Panc1 (cell line): ENCODE data around the gene OTOG. TPM values are rescaled to one million over a fixed set of nuclear protein-coding genes. Genes with fewer than 3 reads are reported as not detected.

Experiments used
- ATAC-seq: fragments of 200-7000 bp; cut with Tn5 transposase; 2 replicates; pipeline ENCODE4 v1.9.1; 2020; ENCODE audit warnings: mild to moderate bottlenecking, moderate library complexity
- BruUV-seq: library from RNA; stranded (reverse); fragments of 400-500 nt; replicated peaks from 2 replicates; lab custom pipeline; 2021; lab: Mats Ljungman, UMichigan
- CTCF ChIA-PET: fragments of 300-600 bp; sonication (Branson Sonifier 250); formaldehyde crosslinking; loops from one replicate; lab custom pipeline; 2022; ENCODE audit warnings: antibody characterized with exemption; lab: Charles Lee
- POLR2A ChIA-PET: fragments of 300-600 bp; sonication (Branson Sonifier 250); formaldehyde crosslinking; loops from one replicate; lab custom pipeline; 2022; ENCODE audit warnings: antibody characterized with exemption; lab: Charles Lee
- DNase-seq: peaks from one replicate; pipeline ENCODE4 v3.0.0-alpha.2; 2010; ENCODE audit warnings: low read depth, low spot score
- H3K27ac ChIP-seq: 2 replicates; pipeline ENCODE4 v1.5.1; 2011; ENCODE audit warnings: mild to moderate bottlenecking, low read length, inconsistent platforms
- H3K27me3 ChIP-seq: fragments of 200-500 bp; sonication (Bioruptor generic); 2 replicates; pipeline ENCODE4 v1.6.0; 2014; ENCODE audit warnings: low read length, inconsistent platforms; ENCODE audit not compliant: control insufficient read depth, insufficient read depth
- H3K36me3 ChIP-seq: fragments of 200-500 bp; sonication (Bioruptor generic); 2 replicates; pipeline ENCODE4 v1.5.1; 2014; ENCODE audit warnings: inconsistent platforms, mild to moderate bottlenecking, low read length, moderate library complexity; ENCODE audit not compliant: control insufficient read depth, insufficient read depth
- H3K4me1 ChIP-seq: 2 replicates; pipeline ENCODE4 v1.5.1; 2011; ENCODE audit warnings: inconsistent platforms, mild to moderate bottlenecking, low read length, moderate library complexity; ENCODE audit not compliant: control insufficient read depth, insufficient read depth
- H3K4me3 ChIP-seq, 2 experiments: 2 replicates each; pipeline ENCODE4 v1.5.1; 2011 to 2012; ENCODE audit warnings: low read depth in 2 of 2, low read length in 2 of 2, mild to moderate bottlenecking in 2 of 2, inconsistent platforms in 1 of 2, moderate library complexity in 1 of 2
- H3K9me3 ChIP-seq: fragments of 200-500 bp; sonication (Bioruptor generic); 2 replicates; pipeline ENCODE4 v1.5.1; 2014; ENCODE audit warnings: low read depth, mild to moderate bottlenecking, inconsistent platforms, low read length, moderate library complexity; ENCODE audit not compliant: control insufficient read depth, insufficient read depth
- POLR2AphosphoS5 ChIP-seq: IDR thresholded peaks from 2 replicates; pipeline ENCODE4 v1.6.1; 2012; ENCODE audit warnings: mild to moderate bottlenecking, low read depth, low read length, moderate library complexity
- TCF7L2 ChIP-seq: IDR thresholded peaks from 2 replicates; pipeline ENCODE4 v1.6.1; 2011; ENCODE audit warnings: mild to moderate bottlenecking, low read depth, low read length, inconsistent platforms
- in situ Hi-C: cut with HindIII; loops from 2 replicates; pipeline ENCODE4 v1.10.0; 2016; ENCODE audit warnings: low sequenced_read_pairs, low pct_unique_long_range_greater_than_20kb
- intact Hi-C: fragments of 100-400 bp; cut with micrococcal nuclease; formaldehyde crosslinking; loops from one replicate; pipeline ENCODE4 v1.10.0; 2022; ENCODE audit not compliant: unreplicated experiment
- total RNA-seq: library from RNA; stranded (reverse); gene quantifications from one replicate; pipeline ENCODE4 v1.2.1, GENCODE V29; 2021; ENCODE audit not compliant: unreplicated experiment
- TF ChIP-seq, protein P1 (sequence below): fragments of 450-650 bp; IDR thresholded peaks from 2 replicates; pipeline ENCODE4 v1.5.1; 2017; ENCODE audit warnings: mild to moderate bottlenecking
- TF ChIP-seq, protein P2 (sequence below), 2 experiments: IDR thresholded peaks; 2 replicates each; pipeline ENCODE4 v1.6.1; 2011 to 2012; ENCODE audit warnings: low read depth in 2 of 2, control low read depth in 1 of 2, low read length in 1 of 2, mild to moderate bottlenecking in 1 of 2, moderate library complexity in 1 of 2; ENCODE audit not compliant: insufficient read depth in 1 of 2

The OTOG gene
- total RNA-seq, 1 experiment from 2014 or later, result not detected

DNA sequence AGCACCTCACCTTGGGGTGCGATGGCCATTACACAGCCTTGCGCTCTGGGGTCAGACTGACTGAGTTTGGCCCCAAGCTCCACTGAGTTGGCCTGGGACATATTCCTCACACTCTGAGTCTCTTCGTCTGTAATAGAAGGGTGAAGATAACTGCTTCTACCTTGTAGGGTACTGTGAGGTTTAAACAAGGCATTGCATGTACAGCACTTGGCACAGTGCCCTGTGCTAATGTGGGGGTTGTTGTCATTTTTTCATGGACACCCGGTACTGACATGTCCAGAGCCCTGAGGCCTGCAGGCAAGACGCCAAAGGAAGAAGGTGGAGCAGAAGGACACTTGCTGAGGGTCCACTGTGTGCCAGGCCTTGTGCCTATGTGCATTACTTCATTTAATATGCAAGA, 50.7 kb downstream of the OTOG start:
- ATAC-seq (no peak), DNase-seq (no peak)
- H3K27ac ChIP-seq, result no peak overlapping the region
- no TSS peak for BruUV-seq
- no peaks in the 10 kb centered on the region for H3K4me1 ChIP-seq
- ChIA-PET CTCF (interaction anchor here (3.6 kb wide), 1 partner anchor 133 kb away, joined by 31 read pairs; no protein-coding TSS in a partner anchor), POLR2A (no interaction called here)
- H3K4me3 ChIP-seq, result no peak overlapping the region
- H3K36me3 ChIP-seq, result no peaks in the 10 kb centered on the region
- intact Hi-C loops (loop anchor here (2.0 to 5.0 kb wide), 2 partner anchors 133 to 380 kb away; no protein-coding TSS in a partner anchor), in situ Hi-C loops (no loop called here)
- H3K27me3 ChIP-seq, result no peaks in the 10 kb centered on the region; the same call in 1 of the 2 replicates
- TF ChIP-seq, protein P1, sequence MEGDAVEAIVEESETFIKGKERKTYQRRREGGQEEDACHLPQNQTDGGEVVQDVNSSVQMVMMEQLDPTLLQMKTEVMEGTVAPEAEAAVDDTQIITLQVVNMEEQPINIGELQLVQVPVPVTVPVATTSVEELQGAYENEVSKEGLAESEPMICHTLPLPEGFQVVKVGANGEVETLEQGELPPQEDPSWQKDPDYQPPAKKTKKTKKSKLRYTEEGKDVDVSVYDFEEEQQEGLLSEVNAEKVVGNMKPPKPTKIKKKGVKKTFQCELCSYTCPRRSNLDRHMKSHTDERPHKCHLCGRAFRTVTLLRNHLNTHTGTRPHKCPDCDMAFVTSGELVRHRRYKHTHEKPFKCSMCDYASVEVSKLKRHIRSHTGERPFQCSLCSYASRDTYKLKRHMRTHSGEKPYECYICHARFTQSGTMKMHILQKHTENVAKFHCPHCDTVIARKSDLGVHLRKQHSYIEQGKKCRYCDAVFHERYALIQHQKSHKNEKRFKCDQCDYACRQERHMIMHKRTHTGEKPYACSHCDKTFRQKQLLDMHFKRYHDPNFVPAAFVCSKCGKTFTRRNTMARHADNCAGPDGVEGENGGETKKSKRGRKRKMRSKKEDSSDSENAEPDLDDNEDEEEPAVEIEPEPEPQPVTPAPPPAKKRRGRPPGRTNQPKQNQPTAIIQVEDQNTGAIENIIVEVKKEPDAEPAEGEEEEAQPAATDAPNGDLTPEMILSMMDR, result no peak
- H3K9me3 ChIP-seq, result no peaks in the 10 kb centered on the region

DNA sequence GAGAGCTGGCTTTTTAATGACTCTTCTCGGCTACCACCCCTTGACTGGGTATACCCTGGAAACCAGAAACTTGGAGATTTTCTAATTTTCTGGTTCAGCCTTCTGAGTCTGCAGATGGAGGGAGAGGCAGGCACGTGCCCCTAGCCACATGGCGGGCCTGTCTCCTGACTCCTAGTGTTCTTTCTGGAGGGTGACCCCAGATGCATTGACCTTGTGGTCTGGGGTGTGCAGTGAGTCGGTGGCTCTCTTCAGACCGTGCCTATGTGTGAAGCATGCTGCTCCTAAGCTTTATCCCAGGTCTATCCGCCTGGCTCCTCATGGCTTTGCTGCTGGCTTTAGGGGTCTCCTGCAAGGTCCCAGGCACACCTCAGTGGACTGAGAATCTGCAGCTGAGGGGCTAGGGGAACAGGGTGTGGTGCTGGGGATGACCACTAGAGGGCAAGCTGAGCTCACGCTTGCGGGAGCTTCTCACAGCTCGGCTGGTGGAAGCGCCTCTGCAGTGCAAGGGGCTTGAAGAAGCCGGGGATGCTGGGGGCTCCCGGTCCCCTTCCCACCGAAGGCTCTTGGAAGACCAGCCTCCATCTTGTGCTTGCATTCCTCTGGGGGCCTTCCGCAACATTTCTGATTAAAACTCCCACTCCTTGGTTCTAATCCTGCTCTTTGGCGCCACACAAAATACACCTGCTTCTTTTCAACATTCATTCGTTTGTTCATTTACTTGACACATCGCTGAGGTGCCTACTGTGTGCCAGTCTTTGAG, 51.8 kb downstream of the OTOG start:
- ATAC-seq (peak; percentile 92), DNase-seq (peak; percentile 55)
- ChIA-PET CTCF (interaction anchor here (0.6 to 3.6 kb wide), 9 partner anchors 32 to 380 kb away, joined by 3 to 31 read pairs (median 3); no protein-coding TSS in a partner anchor), POLR2A (no interaction called here)
- intact Hi-C loops (loop anchor here (2.0 to 5.0 kb wide), 2 partner anchors 132 to 378 kb away; no protein-coding TSS in a partner anchor), in situ Hi-C loops (no loop called here)
- no peak overlapping the region for H3K4me3 ChIP-seq
- no peaks in the 10 kb centered on the region for H3K27me3 ChIP-seq
- BruUV-seq, result no TSS peak
- H3K27ac ChIP-seq, result no peak overlapping the region
- H3K36me3 ChIP-seq, result no peaks in the 10 kb centered on the region
- H3K9me3 ChIP-seq, result no peaks in the 10 kb centered on the region
- H3K4me1 ChIP-seq, result no peaks in the 10 kb centered on the region
- no peak for TF ChIP-seq POLR2AphosphoS5
- TF ChIP-seq, protein P2, sequence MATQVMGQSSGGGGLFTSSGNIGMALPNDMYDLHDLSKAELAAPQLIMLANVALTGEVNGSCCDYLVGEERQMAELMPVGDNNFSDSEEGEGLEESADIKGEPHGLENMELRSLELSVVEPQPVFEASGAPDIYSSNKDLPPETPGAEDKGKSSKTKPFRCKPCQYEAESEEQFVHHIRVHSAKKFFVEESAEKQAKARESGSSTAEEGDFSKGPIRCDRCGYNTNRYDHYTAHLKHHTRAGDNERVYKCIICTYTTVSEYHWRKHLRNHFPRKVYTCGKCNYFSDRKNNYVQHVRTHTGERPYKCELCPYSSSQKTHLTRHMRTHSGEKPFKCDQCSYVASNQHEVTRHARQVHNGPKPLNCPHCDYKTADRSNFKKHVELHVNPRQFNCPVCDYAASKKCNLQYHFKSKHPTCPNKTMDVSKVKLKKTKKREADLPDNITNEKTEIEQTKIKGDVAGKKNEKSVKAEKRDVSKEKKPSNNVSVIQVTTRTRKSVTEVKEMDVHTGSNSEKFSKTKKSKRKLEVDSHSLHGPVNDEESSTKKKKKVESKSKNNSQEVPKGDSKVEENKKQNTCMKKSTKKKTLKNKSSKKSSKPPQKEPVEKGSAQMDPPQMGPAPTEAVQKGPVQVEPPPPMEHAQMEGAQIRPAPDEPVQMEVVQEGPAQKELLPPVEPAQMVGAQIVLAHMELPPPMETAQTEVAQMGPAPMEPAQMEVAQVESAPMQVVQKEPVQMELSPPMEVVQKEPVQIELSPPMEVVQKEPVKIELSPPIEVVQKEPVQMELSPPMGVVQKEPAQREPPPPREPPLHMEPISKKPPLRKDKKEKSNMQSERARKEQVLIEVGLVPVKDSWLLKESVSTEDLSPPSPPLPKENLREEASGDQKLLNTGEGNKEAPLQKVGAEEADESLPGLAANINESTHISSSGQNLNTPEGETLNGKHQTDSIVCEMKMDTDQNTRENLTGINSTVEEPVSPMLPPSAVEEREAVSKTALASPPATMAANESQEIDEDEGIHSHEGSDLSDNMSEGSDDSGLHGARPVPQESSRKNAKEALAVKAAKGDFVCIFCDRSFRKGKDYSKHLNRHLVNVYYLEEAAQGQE (IDR thresholded peaks at IDR 0.05; ENCODE audit: insufficient read depth in 1 of 2, low read depth in 2 of 2, low read length in 1 of 2), result no peak; a peak in 1 of 4 replicates
- TF ChIP-seq, protein P1, result peak; percentile 96
- no peak for TF ChIP-seq TCF7L2
